Stimulated activated CD4-positive, alpha-beta T cell treated with anti-CD3 and anti-CD28 coated beads, Interleukin-1b, Interleukin-23, amount 100 ng/mL, for 1 hour (primary cell): Measurements from ENCODE around the gene HHAT.

ENCODE experiments used
- DNase-seq, 2 donors: peaks; one replicate each; pipeline ENCODE4 v3.0.0-alpha.2; 2020; ENCODE audit warnings: low read depth in 2 of 2

Gene HHAT

GRCh38 chr1:210328746-210329503, at the start of gene HHAT:
Gene HHAT, plus strand, starts transcription at chr1:210328902. Its CDS starts 20,074 bp downstream, at chr1:210348976.
- DNase-seq = no peak

DNA sequence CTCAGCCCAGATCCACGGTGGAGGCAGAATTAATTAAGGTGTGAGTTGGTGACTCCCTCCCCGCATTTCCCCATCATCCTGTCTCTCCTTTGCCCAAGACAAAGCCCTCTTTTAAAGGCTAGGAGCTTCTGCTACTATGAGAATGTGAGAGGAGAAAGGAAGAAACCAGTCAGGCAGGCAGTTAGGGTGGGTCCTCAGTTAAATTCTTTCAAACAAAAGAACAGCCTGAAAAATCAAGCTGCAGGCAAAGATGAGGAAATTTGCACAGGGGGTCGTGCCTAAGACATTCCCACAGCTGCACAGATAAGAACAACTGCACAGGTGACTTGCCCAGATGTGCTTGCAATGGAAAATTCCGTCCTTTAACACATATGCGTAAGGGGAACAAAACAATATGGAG, 48.5 kb upstream of the HHAT start:
- DNase-seq = no peak

DNA sequence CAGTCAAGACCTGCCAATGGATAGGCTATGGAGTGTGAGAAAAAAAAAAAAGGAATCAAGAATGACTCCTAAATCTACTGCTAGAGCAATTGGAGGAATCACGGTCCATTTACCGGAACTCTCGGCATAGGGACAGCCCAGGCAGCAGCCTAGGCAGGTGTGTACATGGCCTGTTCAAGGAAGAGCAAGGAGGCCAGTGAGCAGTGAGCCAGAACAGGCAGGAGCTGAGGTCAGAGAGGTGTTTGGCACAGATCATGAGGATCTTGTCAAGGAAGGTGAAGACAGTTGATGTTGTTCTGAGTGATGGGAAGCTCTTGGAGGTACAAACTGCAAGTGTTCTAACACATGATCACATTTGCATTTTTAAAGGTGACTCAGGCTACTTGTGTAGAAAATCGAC, 40.6 kb upstream of the HHAT start:
- DNase-seq = no peak

- no peak for DNase-seq
Measured at GRCh38 chr1:210289248-210289647, 39.5 kb upstream of the HHAT start.

DNA sequence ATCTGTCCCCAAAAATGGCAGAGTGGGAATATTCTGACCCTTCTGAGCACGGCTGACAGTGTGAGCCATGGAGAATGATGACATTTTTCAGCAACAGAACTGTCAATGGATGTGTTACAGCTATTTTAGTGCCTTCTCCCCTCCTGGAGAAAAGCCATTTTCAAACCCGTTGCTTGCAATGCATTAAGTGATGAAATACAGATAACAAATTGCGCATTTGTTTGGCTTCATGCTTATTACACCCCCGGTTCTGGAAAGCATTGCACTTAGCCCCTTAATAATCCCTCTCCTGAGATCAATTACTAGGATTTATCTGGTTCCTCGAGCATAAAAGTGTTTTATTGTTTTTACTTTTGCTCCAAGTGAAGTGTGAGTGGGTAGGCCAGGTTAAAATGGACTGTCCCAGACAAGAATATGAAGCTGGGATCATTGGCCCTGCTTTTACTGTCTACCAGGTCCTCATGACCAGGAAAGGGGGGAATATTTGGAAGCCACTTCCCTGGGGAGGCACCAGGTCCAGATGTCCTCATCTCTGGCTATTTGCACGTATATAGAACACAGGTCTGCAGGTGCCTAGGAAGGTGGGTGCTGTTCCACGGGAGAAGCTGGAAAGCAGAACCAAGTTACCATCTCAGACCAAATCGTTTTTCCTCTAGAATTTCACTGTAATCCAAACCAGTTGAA, 37.5 kb upstream of the HHAT start:
- no peak for DNase-seq

DNA sequence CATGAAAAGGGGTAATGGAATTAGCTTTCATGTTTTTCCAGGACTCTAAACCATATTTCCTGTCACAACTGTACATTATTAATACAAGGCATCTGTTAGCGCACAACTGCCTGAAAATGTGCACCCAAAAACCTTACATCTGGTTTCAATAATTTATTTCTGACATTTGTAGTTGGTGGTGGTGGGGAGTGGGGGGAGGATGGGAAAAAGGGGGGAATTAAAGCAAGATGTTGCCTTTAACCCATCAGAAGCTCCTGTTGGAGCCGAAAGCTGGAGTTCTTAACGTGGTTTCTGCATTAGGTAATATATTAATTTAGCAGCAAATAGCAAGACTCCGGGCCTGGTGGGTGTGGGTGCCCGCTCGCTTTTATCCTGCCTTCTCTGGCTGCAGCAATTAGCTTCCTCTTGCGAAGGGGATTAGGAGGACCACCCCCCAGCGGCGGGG, 36.9 kb upstream of the HHAT start:
- no peak for DNase-seq

DNA sequence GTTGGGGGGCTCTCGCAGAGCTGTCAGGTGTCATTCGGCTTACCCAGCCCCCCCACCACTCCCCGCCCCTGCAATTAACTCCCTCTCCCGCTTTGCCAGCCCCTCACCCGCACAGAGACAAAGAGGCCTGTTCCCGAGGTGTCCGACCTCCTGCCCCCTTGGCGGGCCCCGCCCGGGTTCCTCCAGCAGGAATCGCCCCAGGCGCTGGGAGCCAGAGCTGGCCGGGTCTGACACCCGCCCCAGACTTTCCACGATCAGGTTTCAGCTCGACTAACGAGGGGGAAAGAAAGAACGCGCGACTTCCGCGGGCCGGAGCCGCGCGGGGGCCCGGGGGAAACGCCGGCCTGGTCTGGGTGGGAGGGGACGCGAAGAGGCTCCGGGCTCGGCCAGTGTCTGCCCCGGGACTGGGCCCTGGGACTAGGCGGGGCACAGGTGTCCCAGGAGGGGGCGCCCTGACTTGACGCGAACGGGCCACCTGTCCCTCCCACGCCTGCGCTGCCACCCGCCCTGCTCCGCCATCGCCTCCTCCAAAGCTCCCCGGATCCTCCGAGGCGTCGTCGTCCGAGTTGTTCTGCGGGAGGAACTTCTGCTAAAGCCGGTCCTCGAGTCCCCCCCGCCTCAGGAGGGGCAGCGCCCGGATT, 36.4 kb upstream of the HHAT start:
- DNase-seq = no peak

- DNase-seq = no peak
Measured at GRCh38 chr1:210293171-210293607, 35.5 kb upstream of the HHAT start.

GRCh38 chr1:210294999-210295745, 33.5 kb upstream of the HHAT start:
- no peak for DNase-seq

DNA sequence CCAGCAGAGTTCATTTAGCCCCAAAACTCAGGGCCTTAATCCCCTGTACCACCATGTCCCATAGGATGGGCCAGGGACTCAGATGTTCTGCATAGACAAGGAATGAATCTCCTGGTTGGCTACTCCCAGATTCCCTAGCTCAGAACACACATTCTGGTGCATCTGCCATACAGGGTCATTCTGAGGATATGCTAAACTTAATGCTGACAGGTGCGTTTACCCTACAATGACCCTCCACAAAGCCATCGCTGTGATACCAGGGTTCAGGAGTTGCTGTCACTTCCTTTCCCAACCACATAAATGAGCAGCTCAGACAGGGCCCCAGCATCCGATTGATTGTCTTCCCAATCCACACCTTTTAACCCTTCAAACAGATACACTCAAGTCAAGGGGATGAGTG, 32.0 kb upstream of the HHAT start:
- no peak for DNase-seq

- no peak for DNase-seq
Measured at GRCh38 chr1:210298296-210298695, 30.4 kb upstream of the HHAT start.

- DNase-seq = no peak
Measured at GRCh38 chr1:210298936-210299335, 29.8 kb upstream of the HHAT start.

DNA sequence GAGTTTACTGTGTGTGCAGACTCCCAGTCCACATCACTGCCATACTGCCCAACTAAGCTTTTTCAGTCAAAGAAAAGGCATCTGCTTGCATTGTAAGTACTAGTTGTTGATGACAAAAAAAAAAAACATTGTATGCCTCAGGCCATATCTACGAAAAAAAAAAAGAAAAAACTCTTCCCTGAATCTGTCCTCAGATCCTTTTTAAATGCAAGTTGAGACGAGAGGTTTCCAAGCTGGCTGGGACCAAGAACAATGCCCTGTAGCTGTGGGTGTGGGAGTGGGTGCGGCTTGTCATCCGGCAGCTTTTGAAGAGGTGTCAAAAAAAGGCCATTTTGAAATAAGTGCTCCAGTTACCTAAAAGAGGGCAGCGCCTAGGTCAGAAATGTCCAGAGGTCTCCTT, 29.2 kb upstream of the HHAT start:
- DNase-seq = no peak

DNA sequence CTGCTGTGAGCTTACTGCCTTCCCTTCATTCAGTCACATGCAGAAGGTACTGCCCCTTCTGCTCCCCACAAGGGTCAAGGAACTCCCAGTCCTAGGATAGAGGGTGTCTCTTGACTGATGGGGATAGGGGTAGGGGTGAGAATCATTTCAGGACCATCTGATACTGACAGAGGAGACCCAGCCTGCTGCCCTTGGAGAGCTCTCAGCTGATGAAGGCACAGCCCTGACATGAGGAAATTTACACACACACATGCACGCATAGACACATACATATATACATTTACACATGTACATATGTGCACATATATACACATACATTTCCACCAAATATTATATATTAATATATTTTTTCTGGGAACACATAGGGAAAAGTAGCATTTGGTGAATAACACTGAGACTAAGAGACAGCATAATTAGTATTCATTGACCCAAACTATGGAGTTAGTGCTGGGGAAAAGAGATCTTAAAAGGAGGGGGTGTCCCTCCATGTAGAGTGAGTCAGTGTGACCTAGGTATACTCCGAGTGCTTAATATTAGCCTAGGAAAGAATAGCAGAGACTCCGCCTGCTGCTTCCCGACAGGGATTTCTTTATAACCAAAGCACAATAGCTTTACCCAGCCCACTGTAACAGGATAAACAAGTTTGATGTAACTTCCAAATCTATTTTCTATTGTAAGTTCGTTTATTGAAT, 27.6 kb upstream of the HHAT start:
- DNase-seq = no peak

DNA sequence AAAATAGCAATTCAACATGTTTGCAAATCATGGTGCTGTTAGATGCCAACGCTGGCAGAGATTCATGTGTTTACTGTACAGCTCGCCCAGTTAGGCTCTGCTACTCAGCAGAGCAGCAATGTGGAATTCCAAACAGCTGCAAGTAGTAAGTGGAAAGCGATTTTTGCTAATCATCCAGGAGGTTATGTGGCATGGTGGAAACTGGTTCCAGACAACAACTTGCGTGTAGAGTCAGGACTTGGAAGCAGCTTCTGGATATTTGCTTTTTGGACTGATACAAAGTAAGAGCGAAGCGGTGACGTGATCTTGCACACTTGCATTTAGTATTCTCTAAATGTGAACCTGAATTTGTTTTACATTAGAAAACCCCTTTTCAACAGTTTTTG, 27.1 kb upstream of the HHAT start:
- DNase-seq = no peak

- DNase-seq = no peak
Measured at GRCh38 chr1:210302501-210302900, 26.2 kb upstream of the HHAT start.

DNA sequence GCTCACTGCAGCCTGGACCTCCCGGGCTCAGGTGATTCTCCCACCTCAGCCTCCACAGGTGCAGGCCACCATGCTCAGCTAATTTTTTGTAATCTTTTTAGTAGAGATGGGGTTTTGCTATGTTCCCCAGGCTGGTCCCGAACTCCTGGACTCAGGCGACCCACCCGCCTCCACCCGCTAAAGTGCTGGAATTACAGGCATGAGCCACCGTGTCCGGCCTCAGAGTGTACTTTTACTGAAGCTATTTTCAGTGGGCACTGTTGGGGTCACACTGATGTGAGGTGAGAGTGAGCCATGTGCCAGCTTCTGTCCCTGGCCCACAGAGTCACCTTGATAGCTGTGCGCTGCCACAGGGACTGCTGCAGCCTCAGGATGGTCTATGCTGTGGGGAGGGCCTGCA, 25.3 kb upstream of the HHAT start:
- DNase-seq = no peak

- no peak for DNase-seq
Measured at GRCh38 chr1:210310562-210311153, 18.0 kb upstream of the HHAT start.

- DNase-seq = no peak
Measured at GRCh38 chr1:210311726-210312493, 16.8 kb upstream of the HHAT start.

DNA sequence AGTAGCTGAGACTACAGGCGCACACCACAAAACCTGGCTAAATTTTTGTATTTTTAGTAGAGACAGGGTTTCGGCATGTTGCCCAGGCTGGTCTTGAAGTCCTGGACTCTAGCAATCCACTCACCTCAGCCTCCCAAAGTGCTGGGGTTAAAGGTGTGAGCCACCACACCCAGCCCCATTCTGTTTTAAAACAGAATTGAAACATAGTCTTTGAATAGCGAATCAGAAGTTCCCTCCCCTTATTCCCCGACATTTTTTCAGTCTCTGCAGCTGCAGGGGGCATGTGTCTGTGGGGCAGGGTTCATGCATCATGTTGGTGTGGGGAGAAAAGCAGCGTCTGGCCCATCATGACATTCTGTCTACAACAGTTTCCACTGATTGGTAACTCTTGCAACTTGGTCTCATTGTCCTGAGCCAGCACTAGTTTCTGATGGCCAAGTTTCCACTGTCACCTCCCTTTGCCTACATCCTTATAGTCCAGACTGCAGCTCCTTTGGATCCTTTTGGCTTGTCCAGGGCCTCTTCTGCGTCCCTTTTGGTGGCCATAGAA, 15.6 kb upstream of the HHAT start:
- no peak for DNase-seq
